ENCODE data around the gene IRAK3. TPM values are rescaled to one million over a fixed set of nuclear protein-coding genes. Genes with fewer than 3 reads are reported as not detected.
"Not testable (repeated sequence)": the region's sequence is repeated elsewhere in the genome, so short reads cannot be mapped to it uniquely, and the experiment has no call there.

The IRAK3 gene
- total RNA-seq, 2 donors from 2014 or later: 0.66 to 1.0 TPM

DNA sequence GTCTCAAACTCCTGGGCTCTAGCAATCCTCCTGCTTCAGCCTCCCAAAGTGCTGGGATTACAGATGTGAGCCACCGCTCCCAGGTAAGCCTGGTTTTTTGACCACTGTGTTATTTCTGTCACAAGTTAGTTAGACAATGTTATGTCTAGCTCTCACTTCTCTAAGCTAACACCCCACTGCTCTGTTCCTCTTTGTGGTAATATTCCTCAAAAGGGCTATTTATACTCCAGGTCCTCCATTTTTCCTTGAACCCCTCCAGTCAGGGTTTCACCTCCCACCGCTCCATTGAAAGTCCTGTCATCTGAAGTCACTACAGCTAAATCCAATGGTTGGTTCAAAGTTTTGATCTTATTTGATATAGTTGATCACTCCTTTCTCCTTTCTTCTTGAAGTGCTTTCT is 5.1 kb downstream of the IRAK3 start:
- H3K36me3 Mint-ChIP-seq: no peaks in the 10 kb centered on the region
- no peaks in the 10 kb centered on the region for H3K9me3 Mint-ChIP-seq
- DNase-seq (ENCODE audit: low spot score in 2 of 2) (no peak), ATAC-seq (no peak)
- no peak overlapping the region for H3K27ac Mint-ChIP-seq

DNA sequence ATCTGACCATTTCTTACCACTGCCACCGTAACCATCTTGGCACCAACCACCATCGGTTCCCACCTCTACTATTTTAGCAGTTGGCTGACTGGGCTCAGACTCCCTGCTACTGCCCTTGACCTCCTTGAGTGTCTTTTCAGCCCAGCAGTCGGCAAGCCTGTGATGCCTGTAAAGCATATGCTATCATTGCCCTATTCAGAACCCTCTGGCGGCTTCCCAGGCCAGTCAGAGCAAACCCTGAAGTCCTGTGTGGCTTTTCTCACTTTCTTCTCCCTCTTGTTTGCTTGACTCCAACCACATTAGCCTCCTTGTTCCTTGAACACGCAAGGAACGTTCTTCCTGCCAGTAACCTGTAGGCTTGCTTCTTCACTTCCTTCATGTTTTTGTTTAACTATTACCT is 6.2 kb downstream of the IRAK3 start:
- DNase-seq (ENCODE audit: low spot score in 2 of 2) (no peak), ATAC-seq (no peak)

DNA sequence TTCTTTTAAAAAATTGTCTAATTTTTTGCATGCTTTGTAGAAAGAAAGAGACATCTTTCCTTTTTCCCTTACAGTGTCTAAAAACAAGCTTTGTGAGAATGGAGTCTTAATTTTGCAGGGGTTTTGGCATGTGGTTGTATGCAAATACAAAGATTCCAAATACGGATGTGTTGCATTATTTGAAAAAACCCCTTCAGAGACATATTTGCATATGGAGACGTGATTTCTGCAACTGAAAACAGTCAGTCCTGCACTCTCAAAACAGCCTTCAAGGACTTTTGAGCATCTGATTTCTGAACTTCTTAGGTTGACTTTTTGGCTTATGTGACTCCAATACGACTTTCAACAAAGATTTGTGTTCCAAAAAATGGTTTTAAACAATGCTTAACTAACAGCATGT is 7.8 kb downstream of the IRAK3 start:
- DNase-seq (ENCODE audit: low spot score in 2 of 2) (no peak), ATAC-seq (peak; percentile 71 to 88)
- peaks cover 0 to 11% of the 10 kb centered on the region in 2 donors for H3K9me3 Mint-ChIP-seq
- H3K36me3 Mint-ChIP-seq: peaks cover 0 to 10% of the 10 kb centered on the region in 2 donors
- peak overlapping the region in 1 of 2 donors; percentile 24 for H3K27ac Mint-ChIP-seq

More for the DNA sequence above, 6.2 kb downstream of the IRAK3 start:
- peaks cover 0 to 5% of the 10 kb centered on the region in 2 donors for H3K36me3 Mint-ChIP-seq
- H3K9me3 Mint-ChIP-seq: peaks cover 0 to 3% of the 10 kb centered on the region in 2 donors
- no peak overlapping the region for H3K27ac Mint-ChIP-seq

DNA sequence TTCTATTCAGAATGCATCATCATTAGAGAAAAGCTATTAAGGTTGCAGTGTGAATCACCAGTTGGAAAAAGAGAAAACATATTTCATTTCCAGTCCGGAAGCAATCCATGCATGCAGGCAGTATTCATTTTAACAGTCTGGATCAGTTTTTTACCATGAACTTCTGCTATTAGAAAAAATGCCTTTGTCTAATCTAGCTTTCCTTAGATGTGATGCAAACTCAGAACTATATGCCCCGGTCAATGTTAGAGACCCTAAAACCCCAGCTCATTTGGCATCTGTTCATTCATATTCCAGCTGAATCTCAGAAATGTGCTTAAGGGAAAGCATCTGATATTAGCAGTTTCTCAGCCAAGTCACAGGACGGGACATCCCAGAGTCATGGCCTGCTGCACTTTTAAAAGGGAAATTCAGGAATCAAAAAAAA is 8.5 kb downstream of the IRAK3 start:
- no peak overlapping the region for H3K27ac Mint-ChIP-seq
- no peak for ATAC-seq

DNA sequence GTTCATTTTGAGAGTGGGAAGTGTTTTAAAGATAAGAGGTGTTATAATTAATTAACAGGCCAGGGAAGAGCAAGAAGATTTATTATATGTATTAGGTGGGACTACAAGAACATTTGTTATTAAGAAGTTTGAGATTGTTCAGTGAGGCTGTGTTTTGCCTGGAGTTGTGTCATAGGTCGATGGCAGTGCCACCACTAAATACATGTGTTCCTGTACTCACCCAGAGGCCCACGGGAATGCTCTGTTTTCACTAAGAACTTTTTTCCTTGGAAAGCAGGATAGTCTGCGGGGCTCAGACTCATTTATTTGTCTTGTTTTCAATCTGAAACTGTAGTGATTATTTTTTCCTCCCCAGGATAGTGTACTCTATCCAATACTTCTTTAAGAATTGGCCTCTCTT is 10.1 kb downstream of the IRAK3 start:
- H3K27ac Mint-ChIP-seq: no peak overlapping the region
- peaks cover 0 to 10% of the 10 kb centered on the region in 2 donors for H3K36me3 Mint-ChIP-seq

More for the DNA sequence above, 8.5 kb downstream of the IRAK3 start:
- Mint-ChIP-seq H3K36me3 (peaks cover 0 to 10% of the 10 kb centered on the region in 2 donors), H3K9me3 (peaks cover 0 to 11% of the 10 kb centered on the region in 2 donors)
- no peak for DNase-seq (ENCODE audit: low spot score in 2 of 2)

DNA sequence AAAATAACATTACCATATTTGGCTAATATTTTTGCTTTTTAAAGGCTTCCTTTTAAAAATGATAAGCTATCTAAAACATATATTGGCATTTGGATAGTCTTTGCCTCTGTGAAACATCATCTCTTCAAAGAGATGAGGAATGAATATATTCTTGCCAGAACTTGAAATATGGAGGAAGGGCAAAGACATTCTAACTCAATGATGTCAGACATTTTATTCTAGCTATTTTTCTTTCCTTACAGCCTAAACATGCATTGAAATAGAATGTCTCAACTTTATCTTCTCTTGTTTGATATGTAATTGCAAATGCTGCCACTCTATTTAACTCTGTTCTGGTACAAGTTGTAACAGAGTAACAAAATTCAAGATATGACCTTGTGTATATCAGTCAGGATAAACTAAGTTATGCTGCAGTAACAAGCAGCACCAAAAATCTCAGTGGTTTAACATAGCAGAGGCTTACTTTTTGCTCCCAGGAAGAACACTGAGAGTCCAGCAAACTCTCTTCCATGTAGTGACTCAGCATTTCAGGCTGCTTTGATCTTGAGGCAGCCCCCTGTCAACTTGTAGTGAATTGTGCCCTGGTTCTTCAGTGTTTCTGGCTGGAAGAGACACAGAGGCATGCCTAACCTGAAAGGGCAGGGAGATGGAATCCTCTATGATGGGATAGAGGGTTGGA is 11.0 kb downstream of the IRAK3 start:
- peaks cover 0 to 11% of the 10 kb centered on the region in 2 donors for H3K9me3 Mint-ChIP-seq
- no peak for ATAC-seq
- DNase-seq (ENCODE audit: low spot score in 2 of 2): no peak
- H3K27ac Mint-ChIP-seq: no peak overlapping the region
- peaks cover 0 to 10% of the 10 kb centered on the region in 2 donors for H3K36me3 Mint-ChIP-seq

More for the DNA sequence above, 10.1 kb downstream of the IRAK3 start:
- no peak for DNase-seq (ENCODE audit: low spot score in 2 of 2)
- peaks cover 0 to 11% of the 10 kb centered on the region in 2 donors for H3K9me3 Mint-ChIP-seq
- no peak for ATAC-seq

DNA sequence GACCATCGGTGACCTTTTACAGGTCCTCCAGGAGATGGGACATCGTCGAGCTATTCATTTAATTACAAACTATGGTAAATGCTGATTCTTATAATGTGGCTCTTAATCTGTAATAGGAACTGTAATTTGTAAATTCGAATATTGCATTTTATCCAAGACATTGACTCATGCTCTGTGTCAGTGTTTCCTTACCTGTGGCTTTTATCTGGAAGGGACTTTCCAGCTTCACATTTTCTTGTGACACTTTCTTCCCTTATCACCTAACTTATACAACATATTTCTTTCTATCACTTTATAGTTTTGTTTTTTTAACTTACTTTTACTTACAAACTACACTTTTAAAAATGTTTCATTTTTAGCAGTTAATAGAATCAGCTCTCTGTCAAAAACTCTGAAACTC is 14.8 kb downstream of the IRAK3 start:
- Mint-ChIP-seq H3K36me3 (peaks cover 0 to 10% of the 10 kb centered on the region in 2 donors), H3K27ac (peak overlapping the region in 1 of 2 donors; percentile 6), H3K9me3 (peaks cover 0 to 11% of the 10 kb centered on the region in 2 donors)
- DNase-seq (ENCODE audit: low spot score in 2 of 2) (no peak), ATAC-seq (peak; percentile 78 to 93)

DNA sequence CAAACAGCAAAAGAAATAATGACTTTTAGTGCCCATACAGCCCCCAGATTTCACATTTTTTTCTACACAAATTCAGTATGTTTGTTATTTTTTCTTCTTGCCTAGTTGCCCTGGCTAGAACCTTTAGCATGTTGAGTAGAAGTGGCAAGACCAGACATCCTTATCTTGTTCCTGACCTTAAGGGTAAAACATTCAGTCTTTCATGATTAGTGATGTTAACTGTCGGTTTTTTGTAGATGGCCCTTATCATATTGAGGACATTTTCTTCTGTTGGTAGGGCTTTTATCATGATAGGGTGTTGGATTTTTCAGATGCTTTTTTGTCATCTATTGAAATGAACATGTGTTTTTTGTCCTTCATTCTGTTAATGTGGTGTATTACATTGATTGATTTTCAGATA is 17.1 kb downstream of the IRAK3 start:
- no peak for DNase-seq (ENCODE audit: low spot score in 2 of 2)
- Mint-ChIP-seq H3K36me3 (peaks cover 0 to 2% of the 10 kb centered on the region in 2 donors), H3K9me3 (peaks cover 0 to 5% of the 10 kb centered on the region in 2 donors), H3K27ac (no peak overlapping the region)
- ATAC-seq: no peak

DNA sequence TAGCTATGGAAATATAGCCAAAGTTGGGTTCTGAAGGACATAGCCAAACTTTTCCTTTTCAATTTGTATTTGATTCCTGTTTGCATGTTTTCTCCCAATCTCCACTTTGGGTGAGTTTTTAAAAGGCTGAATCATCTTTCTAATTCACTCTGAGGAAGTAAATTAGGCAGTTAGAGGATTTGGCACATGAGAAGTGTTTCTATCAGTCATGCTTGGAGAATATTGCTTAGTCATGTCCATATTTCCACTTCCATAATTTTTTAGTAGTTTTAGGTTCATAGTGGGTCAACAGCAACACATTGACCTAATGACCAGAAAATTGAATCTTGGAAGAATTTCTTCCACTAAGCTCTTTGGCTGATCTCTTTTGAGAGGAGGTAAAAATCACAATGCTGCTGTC is 21.8 kb downstream of the IRAK3 start:
- H3K27ac Mint-ChIP-seq: no peak overlapping the region
- H3K36me3 Mint-ChIP-seq: peaks cover 9 to 15% of the 10 kb centered on the region in 2 donors
- DNase-seq (ENCODE audit: low spot score in 2 of 2) (no peak), ATAC-seq (no peak)
- peaks cover 0 to 13% of the 10 kb centered on the region in 2 donors for H3K9me3 Mint-ChIP-seq

DNA sequence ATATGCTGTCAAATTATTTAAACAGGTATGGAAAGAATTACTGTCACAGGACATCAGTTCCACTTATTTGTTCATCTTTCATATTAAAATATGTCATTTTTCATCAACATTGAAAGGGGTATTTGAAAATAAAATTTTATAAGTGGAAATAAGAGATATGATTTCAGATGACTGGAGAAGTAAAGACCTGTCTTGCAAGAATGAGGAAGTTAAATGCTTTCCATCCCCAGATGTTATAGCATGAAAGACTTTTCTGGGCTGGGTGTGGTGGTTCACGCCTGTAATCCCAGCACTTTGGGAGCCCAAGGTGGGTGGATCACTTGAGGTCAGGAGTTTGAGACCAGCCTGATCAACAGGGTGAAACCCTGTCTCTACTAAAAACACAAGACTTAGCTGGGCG is 22.6 kb downstream of the IRAK3 start:
- Mint-ChIP-seq H3K36me3 (peaks cover 9 to 15% of the 10 kb centered on the region in 2 donors), H3K9me3 (peaks cover 0 to 13% of the 10 kb centered on the region in 2 donors)
- DNase-seq (ENCODE audit: low spot score in 2 of 2); ATAC-seq; H3K27ac Mint-ChIP-seq: not testable (repeated sequence)

DNA sequence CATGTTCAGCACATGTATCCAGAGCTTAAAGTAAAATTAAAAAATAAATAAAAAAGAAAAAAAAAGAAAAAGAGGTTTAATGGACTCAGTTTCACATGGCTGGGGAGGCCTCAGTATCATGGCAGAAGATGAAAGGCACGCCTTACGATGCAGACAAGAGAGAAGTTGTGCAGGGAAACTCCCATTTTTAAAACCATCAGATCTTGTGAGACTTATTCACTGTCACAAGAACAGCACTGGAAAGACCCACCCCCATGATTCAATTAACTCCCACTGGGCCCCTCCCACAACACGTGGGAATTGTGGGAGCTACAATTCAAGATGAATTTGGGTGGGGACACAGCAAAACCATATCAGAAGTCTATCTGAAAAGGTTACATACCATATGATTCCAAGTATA is 24.0 kb downstream of the IRAK3 start:
- peaks cover 9 to 15% of the 10 kb centered on the region in 2 donors for H3K36me3 Mint-ChIP-seq
- peaks cover 0 to 13% of the 10 kb centered on the region in 2 donors for H3K9me3 Mint-ChIP-seq
- DNase-seq (ENCODE audit: low spot score in 2 of 2); H3K27ac Mint-ChIP-seq; ATAC-seq: not testable (repeated sequence)

DNA sequence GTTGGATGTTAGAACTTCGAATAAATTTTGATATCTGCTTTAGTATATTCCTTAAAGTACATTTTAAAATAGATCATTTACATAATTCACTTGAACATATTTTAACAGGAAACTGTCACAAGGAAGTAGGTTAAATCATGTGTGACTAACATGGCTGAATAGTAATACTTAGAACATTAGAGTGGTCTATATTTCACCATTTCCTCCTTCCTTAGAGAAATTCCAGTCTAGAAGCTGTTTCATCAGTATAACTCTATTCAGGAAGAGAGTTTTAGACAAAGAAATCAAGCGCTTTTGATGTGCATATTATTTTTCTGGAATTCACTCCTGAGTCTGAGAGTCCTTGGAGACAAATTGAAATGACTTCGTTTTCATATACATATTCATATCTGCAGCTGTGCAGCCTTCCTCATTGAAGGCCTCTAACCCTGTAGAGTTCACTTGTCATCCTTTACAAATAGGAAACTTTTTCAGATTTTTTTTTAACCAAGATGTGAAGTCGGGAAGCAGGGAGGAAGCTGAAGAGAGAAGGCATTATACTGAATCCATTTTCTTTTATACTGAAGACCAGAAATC is 28.4 kb downstream of the IRAK3 start:
- H3K27ac Mint-ChIP-seq: no peak overlapping the region

DNA sequence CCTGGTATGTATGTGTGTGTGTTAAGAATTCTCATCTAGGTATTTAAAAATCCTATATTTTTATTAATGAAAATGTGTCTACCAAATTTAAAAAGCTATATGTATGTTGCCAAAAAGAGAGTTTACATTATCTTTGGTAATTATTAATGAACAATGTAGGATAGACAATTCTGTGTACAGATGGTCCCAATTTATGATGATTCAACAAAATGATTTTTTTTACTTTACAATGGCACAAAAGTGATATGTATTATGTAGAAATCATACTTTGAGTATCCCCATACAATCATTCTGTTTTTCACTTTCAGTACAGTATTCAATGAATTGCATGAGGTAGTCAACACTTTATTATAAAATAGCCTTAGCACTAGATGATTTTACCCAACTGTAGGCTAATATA is 39.4 kb downstream of the IRAK3 start:
- Mint-ChIP-seq H3K27ac (no peak overlapping the region), H3K36me3 (no peaks in the 10 kb centered on the region), H3K9me3 (no peaks in the 10 kb centered on the region)
- DNase-seq (ENCODE audit: low spot score in 2 of 2): no peak
- ATAC-seq: no peak

More for the DNA sequence above, 28.4 kb downstream of the IRAK3 start:
- H3K36me3 Mint-ChIP-seq: peaks cover 8 to 12% of the 10 kb centered on the region in 2 donors
- no peak for DNase-seq (ENCODE audit: low spot score in 2 of 2)
- H3K9me3 Mint-ChIP-seq: peaks cover 4 to 15% of the 10 kb centered on the region in 2 donors
- no peak for ATAC-seq

DNA sequence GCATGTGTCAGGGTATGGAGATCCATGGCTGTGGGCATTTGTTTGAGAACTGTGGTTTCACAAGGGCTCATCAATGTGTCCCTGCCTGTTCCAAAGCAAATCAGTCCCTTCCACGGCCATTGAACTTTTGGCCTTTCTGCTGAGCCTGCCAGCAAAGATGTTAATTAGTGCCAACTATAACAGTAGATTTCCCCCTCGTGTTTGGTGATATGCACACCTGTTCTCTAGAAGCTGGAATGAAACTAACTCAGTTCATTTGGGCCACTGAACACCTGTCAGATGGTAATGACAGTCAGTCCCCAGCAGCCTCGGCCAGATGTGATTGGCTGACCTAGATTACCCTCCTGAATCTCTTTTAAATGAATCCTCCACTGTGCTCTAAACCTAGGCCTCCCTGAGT is 43.2 kb downstream of the IRAK3 start:
- no peaks in the 10 kb centered on the region for H3K9me3 Mint-ChIP-seq
- DNase-seq (ENCODE audit: low spot score in 2 of 2): no peak
- ATAC-seq: no peak
- no peaks in the 10 kb centered on the region for H3K36me3 Mint-ChIP-seq
- H3K27ac Mint-ChIP-seq: no peak overlapping the region

DNA sequence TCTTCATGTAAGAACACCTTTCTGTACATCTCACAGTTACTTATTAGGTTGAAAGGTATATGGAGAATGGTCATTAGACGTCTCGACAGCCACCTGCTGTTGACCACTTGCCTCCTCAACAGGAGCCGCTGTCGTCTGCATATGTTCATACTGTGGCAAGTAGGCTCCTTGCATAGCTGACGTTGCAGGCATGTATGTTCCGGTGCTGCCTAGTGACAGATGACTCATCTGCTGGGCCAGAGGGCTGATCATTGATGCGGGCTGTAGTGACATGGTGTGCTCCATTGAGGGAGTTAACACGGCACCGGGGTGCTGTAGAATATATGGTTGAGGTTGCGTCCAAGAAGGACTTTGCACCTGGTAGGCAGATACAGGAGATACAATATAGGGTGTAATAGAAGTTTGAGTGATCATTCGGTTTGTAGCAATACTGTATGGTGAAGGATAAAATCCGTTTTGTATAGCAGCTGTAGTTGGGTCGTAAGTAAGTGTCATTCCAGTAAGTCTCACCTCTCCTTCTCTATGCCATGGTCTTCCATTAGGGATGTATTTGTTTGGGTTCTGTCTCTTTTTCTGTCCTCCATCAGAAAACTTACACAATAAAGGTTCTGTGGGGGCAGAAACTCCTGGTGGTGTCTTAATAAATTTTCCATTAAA is 45.2 kb downstream of the IRAK3 start:
- peak; percentile 58 to 71 for ATAC-seq
- H3K36me3 Mint-ChIP-seq: not testable (repeated sequence)

DNA sequence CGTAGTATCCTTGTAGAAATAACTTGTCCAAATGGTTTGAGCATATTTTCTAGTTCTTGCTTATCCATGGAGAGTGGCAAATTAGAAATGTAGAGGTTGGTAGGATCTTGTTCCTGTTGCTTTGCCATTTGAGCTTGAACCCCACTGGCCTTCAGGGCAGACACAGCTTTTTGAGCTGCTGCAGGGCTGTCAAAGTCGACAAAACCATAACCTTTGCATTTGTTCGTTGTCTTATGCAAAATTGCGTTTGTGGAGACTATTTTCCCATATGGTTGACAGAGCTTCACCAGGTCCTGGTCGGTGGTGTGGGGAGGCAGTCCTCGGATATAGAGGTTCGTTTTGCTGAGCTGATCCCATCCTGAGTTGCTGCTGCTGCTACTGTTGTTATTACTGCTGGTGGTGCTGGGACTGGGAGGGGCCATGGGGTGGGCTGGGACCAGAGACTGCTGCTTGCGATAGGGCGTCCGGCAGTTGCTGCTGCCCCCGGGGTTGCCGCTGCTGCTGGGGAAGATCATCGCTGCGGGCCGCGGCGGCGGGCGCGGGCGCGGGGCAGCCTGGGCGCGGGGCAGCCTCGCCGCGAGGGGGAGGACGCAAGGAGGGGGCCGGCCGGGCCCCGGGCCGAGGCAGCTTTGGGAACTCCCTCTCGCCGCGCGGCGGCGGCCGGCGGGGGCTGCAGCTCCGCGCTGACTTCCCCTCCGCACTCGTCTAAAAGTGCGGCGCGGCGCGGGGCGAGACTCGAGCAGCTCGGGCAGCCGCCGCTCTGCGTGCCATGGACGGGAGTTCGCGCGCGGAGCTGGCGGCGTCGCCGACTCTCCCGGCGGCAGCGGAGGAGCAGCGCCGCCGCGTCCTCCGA is 46.0 kb downstream of the IRAK3 start:
- ATAC-seq (peak; percentile 76 to 84), DNase-seq (ENCODE audit: low spot score in 2 of 2) (peak in 1 of 2 donors; percentile 31)
- not testable (repeated sequence) for H3K27ac Mint-ChIP-seq, H3K9me3 Mint-ChIP-seq, H3K36me3 Mint-ChIP-seq

More for the DNA sequence above, 45.2 kb downstream of the IRAK3 start:
- H3K9me3 Mint-ChIP-seq; DNase-seq (ENCODE audit: low spot score in 2 of 2); H3K27ac Mint-ChIP-seq: not testable (repeated sequence)
